NCI-H1694 treated with DMSO at 0.1 percent for 48 hours (cell line): ENCODE measurements around the gene SYNGR4.

Source experiments
- DNase-seq: peaks from one replicate; lab custom pipeline; 2025; lab: John Stamatoyannopoulos, UW

The SYNGR4 gene

DNA sequence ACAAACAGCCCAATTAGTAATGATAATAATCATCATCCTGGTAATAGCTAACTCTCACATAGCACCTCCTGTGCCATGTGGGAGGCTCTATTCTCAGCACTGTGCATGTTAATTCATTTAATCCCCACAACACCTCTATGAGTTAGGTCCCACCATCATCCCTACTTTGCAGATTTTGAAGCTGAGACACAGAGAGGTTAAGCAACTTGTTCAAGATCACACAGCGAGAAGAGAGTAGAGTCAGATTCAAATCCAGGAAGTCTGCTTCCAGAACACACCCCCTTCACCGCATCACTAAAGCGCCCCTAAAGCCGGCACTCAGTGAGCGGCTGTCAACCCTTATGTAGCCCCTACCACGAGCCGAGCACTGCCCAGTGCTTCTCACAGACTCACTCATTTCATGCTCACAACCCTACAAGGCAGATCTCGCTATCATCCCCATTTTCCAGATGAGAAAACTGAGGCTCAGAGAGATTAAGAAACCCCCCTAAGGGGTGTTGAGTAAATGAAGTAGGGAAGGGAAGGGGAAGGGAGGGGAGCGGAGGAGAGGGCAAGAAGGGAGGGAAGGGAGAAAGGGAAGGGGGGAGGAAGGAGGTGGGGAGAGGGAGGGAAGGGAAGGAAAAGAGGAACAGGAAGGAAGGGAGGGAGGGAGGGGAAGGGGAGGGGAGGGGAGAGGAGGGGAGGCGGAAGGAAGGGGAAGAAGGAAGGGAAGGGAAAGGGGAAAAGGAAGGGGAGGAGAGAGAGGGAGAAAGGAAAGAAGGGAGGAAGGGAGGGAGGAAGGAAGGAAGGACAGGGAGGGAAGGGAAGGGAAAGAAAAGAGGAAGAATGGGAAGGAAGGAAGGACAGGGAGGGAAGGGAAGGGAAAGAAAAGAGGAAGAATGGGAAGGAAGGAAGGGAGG, 22.4 kb upstream of the SYNGR4 start:
- DNase-seq: no peak

DNA sequence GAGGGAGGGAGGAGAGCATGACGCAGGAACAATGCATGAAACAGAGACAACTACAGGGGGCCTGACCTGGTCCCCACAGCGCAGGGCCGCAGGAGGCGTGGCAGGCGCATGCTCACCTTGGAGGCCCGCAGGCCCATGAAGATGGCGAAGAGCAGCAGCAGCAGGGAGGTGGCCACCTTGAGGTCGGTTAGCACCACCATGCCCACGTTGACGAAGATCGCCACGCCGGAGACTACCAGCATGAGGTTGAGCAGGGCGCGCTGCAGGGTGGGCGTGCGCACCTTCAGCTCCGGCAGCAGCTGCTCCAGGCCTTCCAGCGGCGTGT, 21.8 kb upstream of the SYNGR4 start:
- DNase-seq: no peak

DNA sequence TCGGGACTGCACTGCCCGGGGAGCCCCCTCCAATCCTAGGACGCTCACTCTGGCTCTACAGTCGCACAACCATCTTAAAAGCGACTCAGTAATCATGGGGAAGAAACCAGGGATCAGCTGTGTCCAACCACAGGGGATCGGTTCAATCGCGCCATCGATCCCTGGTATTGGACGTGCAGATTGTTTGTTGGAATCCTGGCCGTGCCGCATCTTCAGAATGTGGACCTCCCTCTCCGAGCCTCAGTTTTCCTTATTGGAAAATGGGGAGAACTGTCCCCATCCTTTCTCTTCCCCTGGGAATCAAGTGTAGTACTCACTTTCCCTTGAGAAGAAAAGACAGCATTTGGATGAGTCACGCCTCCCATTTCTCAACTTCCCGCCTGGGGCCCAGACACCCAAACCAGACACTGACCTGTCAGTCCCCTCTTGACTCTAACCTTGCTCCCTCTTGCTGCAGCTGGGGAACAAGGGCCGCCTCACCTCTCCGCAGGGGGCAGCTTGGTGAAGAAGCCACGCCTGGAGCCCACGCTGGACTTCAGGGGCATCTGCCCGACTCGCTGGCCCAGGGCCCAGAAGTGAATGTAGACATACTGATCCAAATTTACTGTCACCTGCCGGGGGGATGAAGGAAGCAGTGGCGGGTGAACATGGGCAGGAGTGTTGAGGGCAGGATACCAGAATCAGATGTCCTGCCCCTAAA, 21.2 kb upstream of the SYNGR4 start:
- no peak for DNase-seq

DNA sequence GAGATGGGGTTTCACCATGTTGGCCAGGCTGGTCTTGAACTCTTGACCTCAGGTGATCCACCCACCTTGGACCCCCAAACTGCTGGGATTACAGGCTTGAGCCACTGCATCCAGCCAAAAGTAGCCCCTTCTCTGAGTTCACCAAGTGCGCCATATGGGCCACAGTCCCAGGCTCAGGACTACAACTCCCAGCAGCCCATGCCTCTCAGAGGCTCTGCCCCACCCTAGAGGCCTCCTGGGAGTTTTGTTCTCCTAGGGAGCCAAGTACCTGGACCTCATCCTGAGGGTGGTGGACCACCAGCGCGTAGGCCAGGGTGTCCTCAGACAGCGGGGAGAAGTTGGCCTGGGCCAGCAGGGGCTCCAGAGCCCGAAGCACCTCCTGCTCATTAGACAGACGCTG, 19.3 kb upstream of the SYNGR4 start:
- DNase-seq: peak; percentile 56

DNA sequence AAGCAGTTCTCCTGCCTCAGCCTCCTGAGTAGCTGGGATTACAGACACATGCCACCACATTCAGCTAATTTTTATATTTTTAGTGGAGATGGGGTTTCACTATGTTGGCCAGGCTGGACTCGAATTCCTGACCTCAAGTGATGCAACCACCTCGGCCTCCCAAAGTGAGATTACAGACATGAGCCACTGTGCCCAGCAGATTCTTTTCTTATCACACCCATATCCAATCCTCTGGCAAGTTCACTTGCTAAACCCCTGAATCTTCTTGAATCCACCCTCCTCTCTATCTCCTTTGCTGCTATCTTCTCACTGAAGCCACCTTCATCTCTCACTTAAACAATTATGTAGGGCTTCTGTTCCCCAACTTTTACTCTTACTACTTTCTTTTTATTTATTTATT, 18.0 kb upstream of the SYNGR4 start:
- DNase-seq: no peak

DNA sequence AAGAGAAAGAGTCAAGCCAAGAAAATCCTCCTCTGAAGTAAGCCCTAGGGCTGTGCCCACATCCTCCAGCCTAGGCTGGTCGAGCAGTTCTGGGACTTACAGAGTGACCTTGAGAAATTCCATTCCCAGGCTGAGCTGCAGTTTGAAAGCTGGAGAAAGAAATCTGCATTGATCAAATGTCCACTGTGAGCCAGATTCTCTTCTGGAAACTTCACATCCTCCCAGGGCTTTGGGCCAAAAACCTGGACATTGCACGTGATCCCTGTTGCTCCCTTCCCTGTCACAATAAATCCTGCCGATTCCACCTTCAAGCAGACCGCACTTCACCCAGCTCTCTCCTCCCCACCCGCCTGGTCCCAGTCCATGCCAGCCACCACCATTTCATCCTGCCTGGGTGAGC, 16.1 kb upstream of the SYNGR4 start:
- no peak for DNase-seq

DNA sequence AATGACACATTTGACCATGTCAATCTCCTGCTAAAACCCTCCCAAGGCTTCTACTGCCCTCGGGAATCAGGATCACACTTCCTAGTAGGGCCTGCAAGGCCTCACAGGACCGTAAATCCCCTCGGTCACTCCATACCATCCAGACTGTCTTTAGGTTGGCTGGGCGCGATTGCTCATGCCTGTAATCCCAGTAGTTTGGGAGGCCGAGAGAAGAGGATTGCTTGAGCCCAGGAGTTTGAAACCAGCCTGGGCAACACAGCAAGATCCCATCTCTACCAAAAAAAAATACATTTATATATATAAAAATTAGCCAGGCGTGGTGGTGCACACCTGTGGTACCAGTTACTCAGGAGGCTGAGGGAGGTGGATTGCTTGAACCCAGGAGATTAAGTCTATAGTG, 15.4 kb upstream of the SYNGR4 start:
- DNase-seq: no peak

DNA sequence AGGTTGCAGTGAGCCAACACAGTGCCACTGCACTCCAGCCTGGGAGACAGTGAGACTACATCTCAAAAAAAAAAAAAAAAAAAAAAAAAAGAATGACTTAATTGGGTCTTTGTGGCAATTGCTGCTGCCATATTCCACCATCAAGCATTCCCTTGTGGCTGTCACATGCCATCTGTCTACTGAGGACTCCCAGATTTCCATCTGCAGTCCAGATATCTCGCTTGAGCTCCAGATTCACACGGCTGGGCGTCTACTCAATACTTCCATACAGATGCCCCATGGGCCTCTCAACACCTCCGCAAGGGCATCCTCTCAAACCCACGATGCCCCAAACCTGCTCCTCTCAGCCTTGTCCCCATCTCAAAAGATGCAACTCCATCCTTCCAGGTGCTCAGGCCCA, 13.3 kb upstream of the SYNGR4 start:
- peak; percentile 90 for DNase-seq

DNA sequence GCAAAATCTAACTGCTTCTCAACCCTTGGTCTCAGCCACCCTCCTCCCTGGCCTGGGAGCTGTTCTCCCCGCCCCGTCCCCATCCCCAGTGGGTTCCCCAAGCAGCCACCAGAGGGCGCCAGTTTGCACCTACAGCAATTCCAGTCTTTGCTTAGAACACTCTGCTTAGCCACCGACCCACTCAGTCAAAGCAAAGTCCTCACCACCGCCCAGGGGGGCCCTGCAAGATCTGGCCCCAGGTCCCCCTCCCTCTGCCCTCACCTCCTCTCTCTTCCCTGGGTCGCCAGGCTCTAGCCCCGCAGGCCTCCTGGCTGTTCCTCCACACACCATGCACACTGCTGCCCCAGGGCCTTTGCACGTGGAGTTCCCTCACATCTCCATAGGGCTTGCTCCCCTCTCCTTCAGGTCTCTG, 12.8 kb upstream of the SYNGR4 start:
- peak; percentile 86 for DNase-seq

DNA sequence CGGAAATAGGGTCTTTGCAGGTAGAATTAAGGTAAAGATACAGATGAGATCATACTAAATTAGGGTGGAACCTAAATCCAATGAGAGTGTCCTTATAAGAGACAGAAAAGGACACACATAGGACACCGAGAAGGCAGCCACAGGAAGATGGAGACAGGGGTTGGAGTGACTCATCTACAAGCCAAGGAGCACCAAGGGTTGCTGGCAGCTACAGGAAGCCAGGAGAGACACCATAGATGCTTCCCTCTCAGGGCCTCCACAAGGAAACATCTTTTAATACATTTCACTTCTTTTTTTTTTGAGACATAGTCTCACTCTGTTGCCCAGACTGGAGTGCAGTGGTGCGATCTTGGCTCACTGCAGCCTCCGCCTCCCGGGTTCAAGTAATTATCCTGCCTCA, 10.5 kb upstream of the SYNGR4 start:
- DNase-seq: no peak

DNA sequence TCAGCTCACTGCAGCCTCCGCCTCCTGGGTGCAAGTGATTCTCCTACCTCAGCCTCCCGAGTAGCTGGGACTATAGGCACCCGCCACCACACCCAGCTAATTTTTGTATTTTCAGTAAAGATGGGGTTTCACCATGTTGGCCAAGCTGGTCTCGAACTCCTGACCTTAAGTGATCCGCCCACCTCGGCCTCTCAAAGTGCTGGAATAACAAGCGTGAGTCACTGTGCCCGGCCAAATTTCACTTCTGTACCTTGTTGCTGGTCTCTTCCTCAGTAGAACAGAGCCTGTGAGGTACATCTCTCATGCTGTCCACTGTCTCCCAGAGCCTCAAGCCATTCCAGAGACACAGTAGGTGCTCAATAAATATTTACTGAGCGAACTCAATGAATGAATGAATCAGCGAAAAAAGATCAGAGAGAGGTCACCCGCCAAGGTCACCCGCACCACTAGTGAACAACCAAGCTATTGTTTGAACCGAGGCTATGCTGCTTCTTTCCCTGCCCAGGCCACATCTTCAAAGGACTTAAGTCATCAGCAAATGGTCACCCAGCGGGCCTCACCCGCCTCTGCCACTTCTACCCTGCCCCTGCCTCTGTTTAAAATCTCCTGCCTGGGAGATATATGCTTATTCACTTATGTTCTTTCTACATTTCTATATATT, 9.7 kb upstream of the SYNGR4 start:
- DNase-seq: no peak

DNA sequence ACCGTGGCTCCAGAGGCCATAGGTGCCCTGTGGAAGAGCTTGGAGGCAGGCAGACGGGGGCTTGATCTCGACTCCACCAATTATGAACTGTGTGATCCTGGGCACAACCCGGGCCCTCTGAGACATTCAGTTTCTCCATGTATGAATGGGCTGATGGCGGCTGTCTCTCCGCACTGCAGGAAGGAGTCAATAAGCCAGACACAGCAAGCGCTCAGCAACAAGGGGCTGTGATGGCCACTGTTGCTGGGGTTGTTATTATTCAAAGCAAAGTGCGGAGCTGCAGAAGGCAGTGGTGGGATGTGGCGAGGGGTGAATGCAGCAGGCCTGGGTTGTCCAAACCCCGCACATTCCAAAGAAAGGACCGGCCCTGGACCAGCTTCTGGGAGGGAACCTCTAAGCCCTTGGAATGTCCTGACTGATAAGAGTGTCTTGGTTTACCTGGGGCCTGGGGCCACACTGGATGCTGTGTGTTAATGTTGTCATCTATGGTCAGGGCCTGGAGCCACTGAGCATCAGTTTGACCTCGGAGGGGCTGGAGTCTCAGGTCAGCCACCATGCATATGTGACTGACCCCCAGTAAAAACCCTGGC, 8.7 kb upstream of the SYNGR4 start:
- DNase-seq: no peak

DNA sequence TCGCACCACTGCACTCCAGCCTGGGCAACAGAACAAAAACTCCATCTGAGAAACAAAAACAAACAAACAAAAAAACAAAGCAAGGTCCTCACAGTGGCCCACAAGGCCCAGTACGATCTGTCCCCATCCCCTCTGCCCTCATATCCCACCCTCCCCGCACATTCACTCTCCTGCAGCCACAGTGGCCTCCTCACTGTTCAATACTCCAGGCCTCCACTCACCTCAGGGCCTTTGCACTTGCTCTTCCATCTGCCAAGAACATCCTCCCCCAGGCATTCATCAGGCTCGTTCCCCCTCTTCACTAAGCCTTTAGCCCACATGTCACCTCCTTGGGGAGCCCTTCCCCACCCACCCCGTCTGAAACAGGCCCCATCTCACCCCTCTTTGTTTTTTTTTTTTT, 5.0 kb upstream of the SYNGR4 start:
- no peak for DNase-seq

DNA sequence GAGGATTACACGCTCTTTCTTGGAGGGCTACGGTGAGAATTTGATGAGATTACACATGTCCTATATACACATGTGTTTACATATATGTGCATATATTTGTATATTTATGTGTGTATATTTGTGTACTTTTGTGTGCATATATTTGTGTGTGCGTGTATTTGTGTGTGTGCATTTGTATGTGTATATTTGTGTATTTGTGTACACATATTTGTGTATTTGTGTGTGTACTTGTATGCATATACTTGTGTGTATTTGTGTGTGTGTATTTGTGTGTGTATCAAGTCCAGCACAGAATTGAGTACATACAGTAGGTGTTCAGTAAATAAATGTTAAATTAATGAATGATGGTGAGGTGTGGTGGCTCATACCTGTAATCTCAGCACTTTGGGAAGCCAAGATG, 2.3 kb upstream of the SYNGR4 start:
- no peak for DNase-seq

DNA sequence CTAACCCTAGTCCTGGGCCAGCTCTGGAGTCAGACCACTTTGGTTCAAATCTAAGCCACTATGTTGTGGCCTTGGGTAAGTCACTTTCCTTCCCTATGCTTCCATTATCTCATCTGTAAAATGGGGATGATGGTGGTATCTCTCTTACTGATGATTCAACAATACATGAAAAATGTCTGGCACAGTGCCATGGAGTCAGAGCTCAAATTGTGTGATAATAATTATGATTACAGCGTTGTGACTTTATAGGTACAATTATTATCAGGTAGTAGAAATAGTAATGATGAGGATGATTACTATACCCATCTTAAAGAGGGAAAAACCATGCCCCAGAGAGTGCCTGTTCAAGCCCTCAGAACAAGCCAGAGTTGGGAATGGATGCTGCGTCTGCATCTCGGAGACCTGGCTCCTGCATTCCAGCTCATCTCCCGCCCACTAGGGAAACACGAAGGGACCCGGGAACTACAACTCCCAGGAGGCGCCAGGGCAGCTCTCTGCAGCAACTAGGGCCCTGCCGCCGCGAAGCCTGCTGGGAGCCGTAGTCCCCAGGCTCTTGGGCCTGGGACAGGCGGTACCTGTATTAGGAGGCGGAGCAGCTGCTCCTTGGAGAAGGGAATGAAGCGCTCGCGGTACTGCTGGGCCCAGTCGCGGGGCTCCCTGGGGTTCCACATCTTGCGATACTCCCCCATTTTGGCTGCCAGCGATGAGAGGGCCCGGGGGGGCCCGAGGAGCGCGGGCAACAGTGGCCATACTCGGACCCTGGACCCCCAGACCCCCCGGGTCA, 1.3 kb upstream of the SYNGR4 start:
- peak; percentile 96 for DNase-seq

DNA sequence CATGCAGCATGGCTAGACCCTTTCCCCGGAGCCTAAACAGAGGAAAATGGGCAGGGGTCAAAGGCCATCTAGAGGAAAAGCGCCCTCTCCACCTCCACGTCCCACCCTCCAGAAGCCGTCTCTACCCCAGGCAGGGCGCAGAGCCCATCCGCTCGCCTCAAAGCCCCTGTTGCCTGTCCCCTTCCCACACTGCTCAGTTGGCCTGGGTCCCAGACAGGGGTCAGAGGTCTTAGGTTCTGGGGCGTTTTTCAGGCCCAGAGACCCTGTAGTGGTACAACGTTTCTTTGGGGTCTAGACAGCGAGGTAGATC, 712 bp upstream of the SYNGR4 start:
- DNase-seq: no peak

DNA sequence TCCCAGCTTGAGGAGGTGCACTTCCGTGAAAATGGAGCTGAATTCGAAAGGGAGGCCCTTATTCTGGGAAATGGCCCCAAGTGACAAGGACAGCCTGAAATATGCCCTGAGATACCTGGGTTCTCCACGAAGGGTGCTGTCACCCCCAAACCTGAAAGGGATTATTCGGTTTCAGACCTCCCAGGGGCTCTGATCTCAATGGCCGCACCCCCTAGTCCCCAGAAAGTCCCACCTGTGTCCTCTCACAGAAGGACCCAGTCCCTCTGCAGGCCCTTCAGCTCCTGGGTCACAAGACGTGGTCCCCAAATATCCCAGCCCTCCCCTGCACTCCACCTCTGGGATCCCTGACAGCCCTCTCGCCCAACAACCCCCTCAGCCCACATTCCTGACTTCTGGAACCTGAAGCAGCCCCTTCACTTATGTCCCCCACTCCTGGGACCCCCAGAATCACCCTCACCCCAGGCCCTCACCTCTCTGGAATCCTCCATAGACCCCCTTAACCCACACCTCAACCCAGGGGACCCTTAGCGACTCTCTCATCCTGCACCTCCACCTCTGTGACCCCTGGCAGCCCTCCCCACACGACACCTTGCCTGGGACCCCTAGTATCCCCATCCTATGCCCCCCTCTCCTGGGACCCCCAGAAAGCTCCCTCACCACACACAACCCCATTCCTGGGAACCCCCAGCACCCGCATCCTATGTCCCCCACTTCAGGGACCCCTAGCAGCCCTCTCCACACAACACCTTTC, 606 bp downstream of the SYNGR4 start:
- DNase-seq: no peak

DNA sequence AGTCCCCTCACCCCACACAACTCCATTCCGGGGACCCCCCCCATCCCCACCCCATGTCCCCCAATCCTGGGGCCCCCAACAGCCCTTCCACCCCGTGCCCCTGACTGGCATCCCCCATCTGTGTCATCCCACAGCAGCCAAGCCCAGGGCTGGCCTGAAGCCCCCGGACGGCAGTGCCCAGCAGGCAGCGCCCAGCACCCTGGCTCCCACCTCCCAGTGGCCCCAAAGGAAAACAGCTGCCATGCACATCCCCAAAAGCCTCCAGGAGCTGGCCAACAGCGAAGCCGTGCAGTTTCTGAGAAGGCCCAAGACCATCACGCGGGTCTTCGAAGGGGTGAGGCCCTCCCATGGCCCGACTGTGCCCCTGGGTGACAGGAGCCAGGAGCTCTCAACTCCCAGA, 1.4 kb downstream of the SYNGR4 start:
- DNase-seq: no peak

DNA sequence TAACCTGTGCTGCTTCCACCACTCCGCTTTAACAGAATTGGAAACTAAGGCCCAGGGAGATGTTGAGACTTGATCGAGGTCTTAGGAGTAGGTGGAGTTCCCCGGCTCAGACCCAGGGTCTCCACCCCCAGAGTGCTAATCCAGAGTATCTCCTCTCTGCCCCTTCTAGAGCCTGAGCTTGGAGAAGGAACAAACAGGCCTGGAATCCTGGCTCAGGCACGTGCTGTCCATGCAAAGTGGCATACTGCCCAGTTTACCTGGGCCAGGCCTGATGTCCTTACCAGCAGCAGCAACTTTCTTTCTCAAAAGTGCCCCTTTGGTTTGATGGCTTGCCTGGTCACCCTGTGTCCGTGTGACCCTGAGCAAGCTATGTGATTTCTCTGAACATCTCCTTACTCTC, 3.7 kb downstream of the SYNGR4 start:
- no peak for DNase-seq

DNA sequence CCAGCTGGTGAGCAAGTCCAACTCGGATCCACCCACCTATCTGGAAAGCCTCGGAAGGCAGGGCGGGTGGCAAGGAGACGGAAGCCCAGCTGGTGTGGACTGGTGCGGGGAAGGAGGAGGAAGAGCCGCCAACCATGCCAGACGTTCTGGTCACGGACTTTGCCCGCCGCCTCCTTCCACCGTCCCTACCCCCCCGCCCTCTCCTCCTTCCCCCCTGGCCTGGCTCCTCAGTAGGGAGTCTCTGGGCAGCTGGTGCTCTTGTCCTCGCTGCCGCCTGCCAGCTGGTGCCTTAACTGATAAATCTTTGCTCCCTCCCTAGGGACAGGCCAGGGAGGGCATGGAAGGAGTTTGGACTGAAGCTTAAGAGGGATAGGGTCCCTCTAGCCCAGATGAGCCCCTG, 4.8 kb downstream of the SYNGR4 start:
- DNase-seq: no peak

DNA sequence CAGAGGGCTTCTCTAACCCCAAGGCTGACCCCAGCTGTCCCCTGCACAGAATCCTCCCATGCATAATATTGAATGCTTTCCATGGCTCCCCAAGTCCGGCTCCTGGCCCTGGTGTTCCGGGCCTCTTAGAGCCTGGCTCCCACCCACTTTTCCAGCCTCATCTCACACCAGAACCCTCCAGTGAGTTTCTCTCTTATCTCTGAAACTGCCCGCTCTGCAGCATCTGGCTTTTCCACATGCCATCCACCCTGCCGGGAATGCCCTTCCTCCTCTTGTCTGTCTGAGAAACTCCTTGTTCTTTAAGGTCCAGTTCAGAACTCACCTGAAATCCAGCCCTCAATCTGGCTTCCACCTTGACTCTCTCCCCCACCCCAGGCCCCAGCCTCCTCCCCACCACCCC, 6.8 kb downstream of the SYNGR4 start:
- peak; percentile 29 for DNase-seq

DNA sequence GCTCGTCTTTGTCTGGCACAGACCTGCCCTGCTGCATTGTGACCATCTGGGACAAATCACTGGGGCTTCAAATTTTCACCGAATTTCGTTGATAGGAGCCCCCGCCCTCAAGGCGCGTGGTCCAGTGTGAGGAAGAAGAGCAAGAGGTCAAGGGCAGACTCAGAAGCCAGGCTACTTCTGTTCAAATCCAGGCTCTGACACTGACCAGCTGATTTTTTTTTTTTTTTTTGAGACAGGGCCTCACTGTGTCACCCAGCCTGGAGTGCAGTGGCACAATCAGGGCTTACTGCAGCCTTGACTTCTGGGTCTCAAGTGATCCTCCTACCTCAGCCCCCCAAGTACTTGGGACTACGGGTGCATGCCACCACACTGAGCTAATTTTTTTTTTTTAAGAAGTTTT, 7.2 kb downstream of the SYNGR4 start:
- no peak for DNase-seq
